Measurements from ENCODE around the gene PXMP2. TPM values are rescaled to one million over a fixed set of nuclear protein-coding genes. Genes with fewer than 3 reads are reported as not detected.
A peak's percentile ranks its signal among the peaks of the same experiment; 100 is the strongest.

Gene PXMP2
- total RNA-seq, 2 donors from 2014 or later = 37.2 to 39.7 TPM

DNA sequence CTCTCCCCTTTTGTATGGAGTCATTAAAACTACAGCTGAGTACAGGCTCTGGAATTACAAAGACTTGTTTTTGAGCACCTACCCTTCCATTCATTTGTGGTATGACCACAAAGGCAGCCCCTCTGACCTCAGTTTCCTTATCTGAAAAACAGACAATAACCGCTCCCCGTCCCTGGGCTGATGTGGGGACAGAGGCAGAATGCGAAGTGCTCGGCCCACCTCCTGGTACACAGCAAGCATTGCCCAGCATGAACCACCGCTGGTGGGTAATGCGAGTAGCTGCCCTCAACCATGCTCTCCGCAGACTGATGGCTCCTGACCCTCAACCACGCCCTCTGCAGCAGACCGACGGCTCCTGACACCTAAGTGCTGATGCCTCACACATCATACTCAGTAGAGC, 46.5 kb upstream of the PXMP2 start:
- Histone ChIP-seq H3K27ac (no peak overlapping the region), H3K27me3 (no peaks in the 10 kb centered on the region), H3K4me3 (no peak overlapping the region), H3K4me1 (no peaks in the 10 kb centered on the region), H3K36me3 (replicated peaks in 1 of 2; ENCODE audit: insufficient read depth in 1 of 2, low read depth in 2 of 2) (peaks cover 0 to 10% of the 10 kb centered on the region in 2 donors), H3K9me3 (no peaks in the 10 kb centered on the region)
- intact Hi-C loops (cut with DNase I) = no loop called here
- ATAC-seq (no peak), DNase-seq (no peak)
- WGBS, 2 donors = 76 to 82% methylated on average over 7 to 10 of the region's 10 CpGs
- TF ChIP-seq, protein P1, sequence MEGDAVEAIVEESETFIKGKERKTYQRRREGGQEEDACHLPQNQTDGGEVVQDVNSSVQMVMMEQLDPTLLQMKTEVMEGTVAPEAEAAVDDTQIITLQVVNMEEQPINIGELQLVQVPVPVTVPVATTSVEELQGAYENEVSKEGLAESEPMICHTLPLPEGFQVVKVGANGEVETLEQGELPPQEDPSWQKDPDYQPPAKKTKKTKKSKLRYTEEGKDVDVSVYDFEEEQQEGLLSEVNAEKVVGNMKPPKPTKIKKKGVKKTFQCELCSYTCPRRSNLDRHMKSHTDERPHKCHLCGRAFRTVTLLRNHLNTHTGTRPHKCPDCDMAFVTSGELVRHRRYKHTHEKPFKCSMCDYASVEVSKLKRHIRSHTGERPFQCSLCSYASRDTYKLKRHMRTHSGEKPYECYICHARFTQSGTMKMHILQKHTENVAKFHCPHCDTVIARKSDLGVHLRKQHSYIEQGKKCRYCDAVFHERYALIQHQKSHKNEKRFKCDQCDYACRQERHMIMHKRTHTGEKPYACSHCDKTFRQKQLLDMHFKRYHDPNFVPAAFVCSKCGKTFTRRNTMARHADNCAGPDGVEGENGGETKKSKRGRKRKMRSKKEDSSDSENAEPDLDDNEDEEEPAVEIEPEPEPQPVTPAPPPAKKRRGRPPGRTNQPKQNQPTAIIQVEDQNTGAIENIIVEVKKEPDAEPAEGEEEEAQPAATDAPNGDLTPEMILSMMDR (IDR thresholded peaks at IDR 0.05) = no peak
- TF ChIP-seq POLR2A (IDR thresholded peaks at IDR 0.05) = no peak

DNA sequence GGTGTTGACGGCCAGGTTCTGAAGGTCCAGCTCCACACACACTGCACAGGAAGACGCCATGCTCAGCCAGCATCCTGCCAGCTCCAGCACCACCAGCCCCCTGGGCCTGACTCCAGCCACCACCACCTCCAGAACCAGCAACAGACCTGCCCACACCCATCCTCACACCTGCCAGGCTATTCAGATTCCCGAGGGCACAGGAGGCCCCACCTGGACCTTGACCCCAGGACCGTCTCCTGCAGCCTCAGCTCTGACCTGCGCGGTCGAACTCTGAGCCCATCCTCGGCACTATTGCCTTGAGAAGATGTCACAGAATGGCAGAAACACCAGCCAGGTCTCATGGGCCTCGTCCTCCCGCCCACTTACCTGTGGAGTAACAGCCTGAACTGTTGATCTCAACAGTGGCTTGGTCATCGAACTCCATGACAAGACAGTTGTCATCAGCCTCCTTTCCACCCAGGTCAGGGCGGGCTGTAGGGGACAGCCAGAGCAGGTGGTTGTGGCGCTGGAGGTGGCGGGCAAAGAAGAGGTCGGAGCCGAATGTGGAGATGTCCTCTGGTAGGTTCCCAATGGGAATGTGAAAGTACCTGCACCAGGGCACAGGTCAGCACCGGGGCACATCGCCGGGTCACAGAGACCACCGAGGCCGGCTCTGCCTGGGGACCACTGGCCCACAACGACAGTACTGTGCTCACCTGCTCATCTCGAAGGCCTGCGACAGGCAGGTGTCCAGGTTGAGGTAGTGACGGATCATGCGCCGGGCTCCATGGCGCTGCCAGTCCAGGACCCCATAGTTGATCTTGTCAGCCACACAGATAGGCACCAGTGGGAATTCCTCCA, 45.4 kb upstream of the PXMP2 start:
- Histone ChIP-seq H3K4me3 (no peak overlapping the region), H3K27me3 (no peaks in the 10 kb centered on the region), H3K9me3 (no peaks in the 10 kb centered on the region), H3K4me1 (no peaks in the 10 kb centered on the region), H3K36me3 (replicated peaks in 1 of 2; ENCODE audit: insufficient read depth in 1 of 2, low read depth in 2 of 2) (peaks cover 0 to 10% of the 10 kb centered on the region in 2 donors), H3K27ac (no peak overlapping the region)
- intact Hi-C loops (cut with DNase I) = no loop called here
- peak in 1 of 4 donors; percentile 6 for DNase-seq
- ATAC-seq = no peak
- TF ChIP-seq, protein P1 (IDR thresholded peaks at IDR 0.05) = no peak
- no peak for TF ChIP-seq POLR2A (IDR thresholded peaks at IDR 0.05)
- WGBS, 2 donors = 94 to 95% methylated on average over 9 to 28 of the region's 28 CpGs

DNA sequence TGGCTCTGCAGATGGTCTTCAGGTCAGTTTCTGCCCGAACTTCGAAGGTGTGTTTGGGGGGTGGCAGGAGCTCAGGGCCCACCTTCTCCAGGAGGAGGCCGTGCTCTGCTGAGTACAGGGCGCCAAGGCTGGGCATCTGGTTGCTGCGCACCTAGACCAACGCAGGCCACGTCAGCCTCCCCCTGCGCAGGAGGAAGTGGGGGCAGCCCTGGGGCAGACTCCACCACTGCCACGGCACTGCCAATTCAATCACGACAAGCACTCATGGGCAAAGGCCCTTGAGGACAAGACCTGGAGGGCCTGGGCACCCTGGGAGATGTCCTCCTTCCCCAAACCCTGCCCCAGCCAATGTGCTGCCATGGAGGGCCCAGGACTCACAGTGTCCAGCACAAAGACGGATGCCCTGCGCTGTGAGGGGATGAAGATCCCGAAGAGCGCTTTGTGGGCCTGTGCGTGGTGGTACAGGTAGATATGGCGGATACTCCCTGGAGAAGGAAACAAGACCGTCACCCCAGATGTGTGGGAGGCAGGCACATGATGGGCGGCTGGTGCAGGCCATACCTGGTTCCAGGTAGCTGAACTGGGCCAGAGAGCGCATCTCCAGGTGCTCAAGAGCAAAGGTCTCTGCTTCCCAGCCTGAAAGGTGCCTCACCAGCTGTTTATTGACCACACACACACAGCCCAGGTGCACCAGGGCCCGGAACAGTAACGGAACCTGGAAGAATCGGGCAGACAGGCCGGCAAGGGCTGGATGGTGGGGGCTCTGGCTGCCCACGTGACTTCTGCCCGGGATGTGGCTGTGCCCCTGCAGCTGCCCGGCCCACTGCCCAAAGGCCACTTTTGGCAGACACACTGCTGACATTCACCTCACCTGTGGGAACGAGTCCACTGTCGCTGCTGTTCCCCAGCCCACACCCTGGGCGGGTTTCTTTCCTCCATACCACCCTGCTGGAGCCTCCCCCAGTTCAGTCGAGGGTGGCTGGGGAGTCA, 44.2 kb upstream of the PXMP2 start:
- Histone ChIP-seq H3K36me3 (replicated peaks in 1 of 2; ENCODE audit: insufficient read depth in 1 of 2, low read depth in 2 of 2) (peaks cover 0 to 10% of the 10 kb centered on the region in 2 donors), H3K27ac (no peak overlapping the region), H3K4me1 (no peaks in the 10 kb centered on the region), H3K27me3 (no peaks in the 10 kb centered on the region), H3K9me3 (no peaks in the 10 kb centered on the region), H3K4me3 (no peak overlapping the region)
- TF ChIP-seq, protein P1 (IDR thresholded peaks at IDR 0.05) = no peak
- no peak for TF ChIP-seq POLR2A (IDR thresholded peaks at IDR 0.05)
- DNase-seq (no peak), ATAC-seq (no peak)
- 94 to 96% methylated on average over 20 to 30 of the region's 30 CpGs for WGBS, 2 donors
- intact Hi-C loops (cut with DNase I) = no loop called here

DNA sequence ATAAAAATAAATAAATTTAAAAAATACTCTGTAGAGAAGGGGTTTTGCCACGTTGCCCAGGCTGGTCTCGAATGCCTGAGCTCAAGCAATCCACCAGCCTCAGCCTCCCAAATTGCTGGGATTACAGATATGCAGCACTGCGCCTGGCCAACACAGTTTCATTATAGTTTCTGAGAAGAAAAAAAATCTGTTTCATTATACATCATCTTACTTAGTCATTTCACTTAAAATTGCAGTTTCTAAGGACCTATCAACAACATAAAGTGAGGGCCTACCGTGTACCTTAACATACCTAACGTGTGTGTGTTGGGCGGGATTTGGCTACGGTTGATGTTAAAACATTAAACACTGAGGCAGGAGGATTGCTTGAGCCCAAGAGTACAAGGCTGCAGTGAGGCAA, 40.5 kb upstream of the PXMP2 start:
- intact Hi-C loops (cut with DNase I) = no loop called here
- TF ChIP-seq POLR2A (IDR thresholded peaks at IDR 0.05) = no peak
- TF ChIP-seq, protein P1 (IDR thresholded peaks at IDR 0.05) = no peak
- 95 to 96% methylated on average over 7 of the region's 7 CpGs for WGBS, 2 donors
- ATAC-seq = no peak
- H3K27me3 ChIP-seq = no peaks in the 10 kb centered on the region
- DNase-seq = no peak
- H3K9me3 ChIP-seq = no peaks in the 10 kb centered on the region
- H3K27ac ChIP-seq = no peak overlapping the region
- H3K36me3 ChIP-seq (replicated peaks in 1 of 2; ENCODE audit: insufficient read depth in 1 of 2, low read depth in 2 of 2) = peaks cover 0 to 9% of the 10 kb centered on the region in 2 donors
- H3K4me1 ChIP-seq = no peaks in the 10 kb centered on the region
- no peak overlapping the region for H3K4me3 ChIP-seq
